T-cell (primary cell): ENCODE measurements around the gene ACSF3. TPM values are rescaled to one million over a fixed set of nuclear protein-coding genes. Genes with fewer than 3 reads are reported as not detected.

ENCODE experiments used
- ATAC-seq, 4 experiments: fragments of 200-7000 bp in 3 of 4; fragments of 150-1000 bp in 1 of 4; cut with Tn5 transposase; replicated peaks in 1 of 4; 1 replicate in 3 of 4; 2 replicates in 1 of 4; pipeline ENCODE4 v1.10.0; 2021; ENCODE audit warnings: moderate library complexity in 3 of 4, mild to moderate bottlenecking in 2 of 4, moderate number of reproducible peaks in 1 of 4
- CTCF ChIA-PET, 2 donors: fragments of 300-600 bp; sonication (Branson Sonifier 250); formaldehyde crosslinking; loops; one replicate each; lab custom pipeline; 2022; ENCODE audit warnings: antibody characterized with exemption in 2 of 2; lab: Charles Lee
- POLR2A ChIA-PET, 2 donors: fragments of 300-600 bp; sonication (Branson Sonifier 250); formaldehyde crosslinking; loops; one replicate each; lab custom pipeline; 2022; ENCODE audit warnings: antibody characterized with exemption in 2 of 2; lab: Charles Lee
- DNase-seq, 35 experiments: peaks; one replicate each; pipeline versions ENCODE4 v3.0.0 to v3.0.0-alpha.2; 2013 to 2023
- H3K27ac ChIP-seq: one replicate; pipeline ENCODE4 v1.5.1; 2013; ENCODE audit warnings: low read length
- H3K27me3 ChIP-seq, 2 experiments: replicated peaks in 1 of 2; 1 replicate in 1 of 2; 2 replicates in 1 of 2; pipeline versions ENCODE4 v1.6.1 to v1.7.0; 2013; ENCODE audit warnings: low read length in 1 of 2, mixed read lengths in 1 of 2; ENCODE audit not compliant: control insufficient read depth in 2 of 2, insufficient read depth in 2 of 2; ENCODE audit errors: extremely low read depth in 1 of 2
- H3K36me3 ChIP-seq, 2 donors: 1 replicate in 1 of 2; 2 replicates in 1 of 2; pipeline versions ENCODE4 v1.6.1 to v1.7.0; 2013; ENCODE audit warnings: low read length in 1 of 2; ENCODE audit not compliant: control insufficient read depth in 2 of 2, insufficient read depth in 1 of 2; ENCODE audit errors: extremely low read depth in 1 of 2
- H3K4me1 ChIP-seq, 2 experiments: 1 replicate in 1 of 2; 2 replicates in 1 of 2; pipeline versions ENCODE4 v1.6.1 to v1.7.0; 2013; ENCODE audit warnings: low read length in 2 of 2, mixed read lengths in 1 of 2; ENCODE audit not compliant: insufficient read depth in 2 of 2, control insufficient read depth in 1 of 2; ENCODE audit errors: extremely low read depth in 1 of 2
- H3K4me3 ChIP-seq, 2 donors: 1 replicate in 1 of 2; 2 replicates in 1 of 2; pipeline versions ENCODE4 v1.5.1 to v1.7.0; 2013; ENCODE audit warnings: mild to moderate bottlenecking in 2 of 2, low read length in 1 of 2, moderate library complexity in 1 of 2; ENCODE audit not compliant: control insufficient read depth in 1 of 2; ENCODE audit errors: extremely low read depth in 1 of 2
- H3K9me3 ChIP-seq: 2 replicates; pipeline ENCODE4 v1.7.0; 2013
- H3K27ac Mint-ChIP-seq, 2 donors: one replicate each; pipeline ENCODE4 v1.8.0; 2020 to 2021; ENCODE audit warnings: mild to moderate bottlenecking in 2 of 2, mixed read lengths in 2 of 2
- H3K27me3 Mint-ChIP-seq, 2 donors: one replicate each; pipeline ENCODE4 v1.8.0; 2021 to 2022; ENCODE audit warnings: mixed read lengths in 2 of 2
- H3K36me3 Mint-ChIP-seq: one replicate; pipeline ENCODE4 v1.8.0; 2021; ENCODE audit warnings: mixed read lengths
- H3K4me1 Mint-ChIP-seq, 3 donors: one replicate each; pipeline ENCODE4 v1.8.0; 2020 to 2022; ENCODE audit warnings: mixed read lengths in 3 of 3, mild to moderate bottlenecking in 1 of 3
- H3K4me3 Mint-ChIP-seq, 3 donors: one replicate each; pipeline ENCODE4 v1.8.0; 2020 to 2022; ENCODE audit warnings: mild to moderate bottlenecking in 3 of 3, mixed read lengths in 3 of 3, moderate library complexity in 3 of 3
- H3K9me3 Mint-ChIP-seq, 3 donors: one replicate each; pipeline ENCODE4 v1.8.0; 2020 to 2022; ENCODE audit warnings: mixed read lengths in 3 of 3
- WGBS: methylation state at CpG from one replicate; pipeline ENCODE4 v1.1.5; 2013; ENCODE audit warnings: missing lambda C conversion rate; ENCODE audit not compliant: insufficient coverage; 5-methylcytosine and 5-hydroxymethylcytosine counted together
- total RNA-seq, 35 experiments: library from RNA in 6 of 35; stranded (reverse) in 6 of 35; fragments of 120-200 nt in 1 of 35; gene quantifications; one replicate each; pipeline versions ENCODE4 v1.2.1 to v1.2.4 and lab custom pipeline; 2013 to 2026

The ACSF3 gene
- total RNA-seq, 5 donors from 2014 or later (not counting 1 experiment from before 2014, with no cell fraction given), result 70.5 to 102 (median 79.9) TPM

DNA sequence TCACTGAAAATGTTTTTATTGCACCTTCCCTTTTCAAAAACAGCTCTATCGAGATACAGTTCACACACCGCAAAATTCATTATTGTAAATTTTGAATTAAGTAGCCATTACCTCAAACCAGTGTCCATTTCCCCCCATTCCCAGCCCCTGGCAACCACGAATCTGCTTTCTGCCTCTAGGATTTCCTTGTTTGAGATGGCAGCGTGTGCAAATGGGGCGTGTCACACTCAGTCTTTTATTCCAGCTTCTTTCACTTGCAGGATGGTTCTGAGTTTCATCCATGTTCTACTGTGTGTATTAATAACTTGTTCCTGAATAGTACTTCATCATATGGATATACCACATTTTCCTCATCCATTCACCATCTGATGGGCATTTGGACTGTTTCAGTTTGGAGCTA lies 14.8 kb downstream of the ACSF3 start:
- DNase-seq, result no peak
- H3K4me3 Mint-ChIP-seq, result no peak overlapping the region
- ChIA-PET POLR2A (interaction anchor here in 1 of 2 donors (0.6 kb wide), 1 partner anchor 11 kb away, joined by 4 read pairs; no protein-coding TSS in a partner anchor), CTCF (no interaction called here)
- Histone ChIP-seq H3K27me3 (no peaks in the 10 kb centered on the region), H3K36me3 (peaks cover 40 to 75% of the 10 kb centered on the region in 2 donors), H3K27ac (no peak overlapping the region), H3K9me3 (no peaks in the 10 kb centered on the region), H3K4me3 (no peak overlapping the region), H3K4me1 (peaks cover 5 to 8% of the 10 kb centered on the region in 2 experiments)
- no peak overlapping the region for H3K27ac Mint-ChIP-seq
- no peaks in the 10 kb centered on the region for H3K9me3 Mint-ChIP-seq
- H3K36me3 Mint-ChIP-seq, result peaks cover 27% of the 10 kb centered on the region
- ATAC-seq, result no peak
- H3K27me3 Mint-ChIP-seq, result no peaks in the 10 kb centered on the region
- 80% methylated on average over 1 of the region's 5 CpGs for WGBS
- peaks cover 8 to 17% (median 16%) of the 10 kb centered on the region in 3 donors for H3K4me1 Mint-ChIP-seq

DNA sequence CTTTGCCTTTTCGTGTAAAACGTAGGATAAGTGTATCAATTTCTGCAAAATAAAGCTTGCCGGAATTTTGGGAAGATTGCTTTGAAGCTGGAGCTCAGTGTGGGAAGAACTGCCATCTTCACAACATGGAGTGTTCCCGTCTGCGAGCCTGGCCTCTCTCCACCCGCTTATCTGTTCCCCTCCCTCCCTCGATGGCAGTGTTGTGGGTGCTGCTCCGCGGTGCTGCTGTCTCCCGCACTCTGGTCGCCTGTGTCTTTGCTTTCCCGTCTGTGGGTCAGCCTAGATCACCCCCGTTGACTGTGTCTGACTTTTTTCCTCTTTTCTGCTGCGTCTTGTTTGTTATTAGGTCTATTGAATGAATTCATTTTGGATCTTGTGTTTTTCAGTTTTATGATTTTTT lies 17.0 kb downstream of the ACSF3 start:
- peaks cover 27 to 38% (median 36%) of the 10 kb centered on the region in 3 donors for H3K4me1 Mint-ChIP-seq
- H3K9me3 Mint-ChIP-seq, result no peaks in the 10 kb centered on the region
- Histone ChIP-seq H3K27ac (no peak overlapping the region), H3K9me3 (no peaks in the 10 kb centered on the region), H3K27me3 (no peaks in the 10 kb centered on the region), H3K4me1 (peaks cover 18 to 31% of the 10 kb centered on the region in 2 experiments), H3K36me3 (peaks cover 20 to 59% of the 10 kb centered on the region in 2 donors), H3K4me3 (no peak overlapping the region)
- H3K36me3 Mint-ChIP-seq, result peaks cover 24% of the 10 kb centered on the region
- CTCF ChIA-PET, result no interaction called here
- ATAC-seq (no peak), DNase-seq (no peak)
- no peak overlapping the region for H3K27ac Mint-ChIP-seq
- H3K4me3 Mint-ChIP-seq, result no peak overlapping the region
- no peaks in the 10 kb centered on the region for H3K27me3 Mint-ChIP-seq
- WGBS, result 96% methylated on average over 4 of the region's 14 CpGs
- POLR2A ChIA-PET, result no interaction called here

DNA sequence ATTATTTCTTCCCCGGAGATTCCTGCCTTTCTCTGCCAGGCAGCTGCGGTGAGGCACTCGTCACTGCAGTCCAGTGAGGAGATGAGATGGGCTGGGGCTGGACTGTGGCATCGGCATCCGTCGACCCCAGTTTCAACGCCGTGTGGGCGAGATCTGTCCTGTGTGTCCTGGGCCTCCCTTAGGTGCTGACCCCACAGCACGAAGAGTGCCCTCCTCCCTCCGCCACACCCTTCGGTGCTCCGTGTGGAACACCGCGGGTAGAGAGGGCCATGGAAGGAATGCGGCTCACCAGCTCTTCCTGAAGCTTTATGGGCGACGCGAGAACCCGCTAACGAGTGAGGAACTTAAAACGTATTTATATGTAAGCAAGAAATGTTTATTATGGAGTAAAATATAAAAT lies 17.6 kb downstream of the ACSF3 start:
- Mint-ChIP-seq H3K9me3 (no peaks in the 10 kb centered on the region), H3K4me1 (peaks cover 33 to 44% (median 42%) of the 10 kb centered on the region in 3 donors), H3K27me3 (no peaks in the 10 kb centered on the region), H3K27ac (no peak overlapping the region), H3K36me3 (peaks cover 30% of the 10 kb centered on the region), H3K4me3 (no peak overlapping the region)
- no peak for ATAC-seq
- Histone ChIP-seq H3K9me3 (no peaks in the 10 kb centered on the region), H3K27ac (no peak overlapping the region), H3K27me3 (no peaks in the 10 kb centered on the region), H3K4me3 (no peak overlapping the region), H3K4me1 (peaks cover 22 to 37% of the 10 kb centered on the region in 2 experiments), H3K36me3 (peaks cover 14 to 59% of the 10 kb centered on the region in 2 donors)
- ChIA-PET POLR2A (no interaction called here), CTCF (interaction anchor here in 1 of 2 donors (0.6 kb wide), 1 partner anchor 19 kb away, joined by 4 read pairs; no protein-coding TSS in a partner anchor)
- WGBS, result 97% methylated on average over 15 of the region's 22 CpGs
- peak in 1 of 35 experiments; percentile 1 for DNase-seq

DNA sequence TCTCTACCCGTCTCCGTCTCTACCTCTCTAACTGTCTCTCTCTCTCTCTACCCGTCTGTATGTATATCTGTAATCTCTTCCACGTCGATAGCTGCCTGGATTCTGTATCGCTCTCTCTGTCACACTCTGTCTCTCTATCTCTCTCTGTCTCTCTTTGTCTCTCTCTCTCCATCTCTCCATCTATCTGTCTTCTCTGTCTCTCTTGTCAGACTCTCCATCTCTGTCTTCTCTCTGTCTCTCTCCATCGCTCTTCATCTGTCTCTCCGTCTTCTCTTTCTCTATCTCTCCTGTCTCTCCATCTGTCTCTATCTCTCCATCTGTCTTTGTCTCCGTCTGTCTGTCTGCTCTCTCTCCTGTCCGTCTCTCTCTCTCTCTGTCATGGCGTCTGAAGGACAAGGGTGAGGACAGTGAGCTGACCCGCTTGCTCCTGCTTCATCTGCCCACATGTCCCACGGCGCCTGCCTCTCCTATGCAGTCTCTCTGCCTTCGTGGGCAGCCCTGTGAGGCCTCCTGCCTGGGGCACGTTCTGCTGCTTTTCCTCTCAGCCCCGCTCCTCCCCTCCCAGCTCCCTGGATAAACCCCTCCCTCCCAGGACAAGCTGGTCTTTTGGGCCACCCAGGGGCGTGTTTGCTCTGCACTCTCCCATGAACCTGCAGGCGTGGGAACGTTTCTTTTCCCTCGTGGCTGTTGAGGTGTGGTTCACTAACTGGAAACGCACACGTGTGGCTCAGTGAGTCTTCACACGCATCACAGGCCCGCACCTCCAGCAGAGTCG lies 18.9 kb downstream of the ACSF3 start:
- CTCF ChIA-PET, result no interaction called here
- ATAC-seq (no peak), DNase-seq (no peak)
- no peaks in the 10 kb centered on the region for H3K9me3 Mint-ChIP-seq
- H3K36me3 Mint-ChIP-seq, result peaks cover 31% of the 10 kb centered on the region
- H3K36me3 ChIP-seq, result peaks cover 14 to 53% of the 10 kb centered on the region in 2 donors
- peaks cover 38 to 49% (median 46%) of the 10 kb centered on the region in 3 donors for H3K4me1 Mint-ChIP-seq
- peaks cover 34 to 50% of the 10 kb centered on the region in 2 experiments for H3K4me1 ChIP-seq
- peak overlapping the region; percentile 86 for H3K27ac ChIP-seq
- no peaks in the 10 kb centered on the region for H3K9me3 ChIP-seq
- H3K4me3 Mint-ChIP-seq, result no peak overlapping the region
- POLR2A ChIA-PET, result no interaction called here
- no peak overlapping the region for H3K4me3 ChIP-seq
- WGBS, result 86% methylated on average over 16 of the region's 26 CpGs
- no peak overlapping the region for H3K27ac Mint-ChIP-seq
- no peaks in the 10 kb centered on the region for H3K27me3 ChIP-seq
- H3K27me3 Mint-ChIP-seq, result no peaks in the 10 kb centered on the region

DNA sequence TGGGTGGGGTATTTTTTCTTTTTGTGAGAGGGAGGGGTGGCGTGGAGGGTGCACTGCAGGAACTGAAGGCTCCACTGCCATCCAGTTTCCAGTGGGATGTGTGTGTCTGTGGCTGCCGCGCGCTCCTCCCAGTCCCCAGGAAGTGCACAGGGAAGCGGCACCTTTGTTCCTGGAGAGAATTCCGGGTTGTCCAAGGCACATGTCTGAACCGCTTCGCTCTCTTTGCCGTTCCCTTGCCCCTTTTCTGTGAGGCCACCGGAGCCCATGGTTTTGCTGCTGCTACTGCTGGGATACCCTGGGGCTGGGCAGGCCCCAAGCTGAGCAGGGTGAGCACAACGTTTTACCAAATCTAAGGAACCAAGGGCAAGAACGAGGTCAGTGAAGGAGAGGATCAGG lies 19.5 kb downstream of the ACSF3 start:
- Mint-ChIP-seq H3K4me1 (peaks cover 41 to 48% (median 46%) of the 10 kb centered on the region in 3 donors), H3K4me3 (no peak overlapping the region), H3K27me3 (no peaks in the 10 kb centered on the region), H3K36me3 (peaks cover 29% of the 10 kb centered on the region), H3K27ac (no peak overlapping the region), H3K9me3 (no peaks in the 10 kb centered on the region)
- Histone ChIP-seq H3K4me3 (no peak overlapping the region), H3K9me3 (no peaks in the 10 kb centered on the region), H3K4me1 (peaks cover 34 to 53% of the 10 kb centered on the region in 2 experiments), H3K27ac (peak overlapping the region; percentile 86), H3K27me3 (no peaks in the 10 kb centered on the region), H3K36me3 (peaks cover 13 to 54% of the 10 kb centered on the region in 2 donors)
- 93% methylated on average over 12 of the region's 12 CpGs for WGBS
- ChIA-PET CTCF (no interaction called here), POLR2A (no interaction called here)
- ATAC-seq, result no peak
- DNase-seq, result no peak

DNA sequence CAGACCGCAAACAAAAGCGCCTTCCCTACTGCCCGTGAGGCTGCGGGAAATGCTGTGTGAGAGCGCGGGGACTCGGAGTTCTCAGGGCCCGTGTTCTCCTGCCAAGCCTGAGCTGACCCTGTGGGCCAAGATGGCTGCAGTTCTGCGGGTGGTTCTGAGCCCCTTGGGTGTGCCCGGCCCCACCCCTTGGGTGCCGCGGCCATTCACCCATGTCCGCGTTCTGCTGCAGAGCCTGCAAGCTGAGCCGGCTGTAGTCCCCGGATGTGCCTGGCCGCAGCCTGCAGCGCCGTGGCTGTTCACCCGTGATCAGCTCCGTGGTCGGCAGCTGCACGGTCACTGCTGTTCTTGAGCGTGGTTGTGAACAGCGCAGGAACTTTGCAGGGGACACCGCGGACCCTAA lies 20.0 kb downstream of the ACSF3 start:
- no peak overlapping the region for H3K4me3 ChIP-seq
- Mint-ChIP-seq H3K4me3 (peak overlapping the region in 2 of 3 donors; percentile 25 to 91), H3K36me3 (peaks cover 28% of the 10 kb centered on the region), H3K27me3 (no peaks in the 10 kb centered on the region), H3K9me3 (no peaks in the 10 kb centered on the region), H3K27ac (peak overlapping the region; percentile 96 to 98), H3K4me1 (peaks cover 44 to 46% (median 45%) of the 10 kb centered on the region in 3 donors)
- DNase-seq, result peak in 1 of 35 experiments; percentile 3
- POLR2A ChIA-PET, result interaction anchor here in 1 of 2 donors (0.6 kb wide), 1 partner anchor 127 kb away, joined by 3 read pairs; no protein-coding TSS in a partner anchor
- H3K36me3 ChIP-seq, result peaks cover 10 to 52% of the 10 kb centered on the region in 2 donors
- peak overlapping the region; percentile 86 for H3K27ac ChIP-seq
- ATAC-seq, result no peak
- peaks cover 34 to 53% of the 10 kb centered on the region in 2 experiments for H3K4me1 ChIP-seq
- H3K27me3 ChIP-seq, result no peaks in the 10 kb centered on the region
- CTCF ChIA-PET, result no interaction called here
- WGBS, result 98% methylated on average over 26 of the region's 27 CpGs
- H3K9me3 ChIP-seq, result no peaks in the 10 kb centered on the region
